Hematopoietic multipotent progenitor cell treated with erythropoietin and hydrocortisone succinate and interleukin-3 and kit ligand, for 6 days (in vitro differentiated cells): ENCODE data around the gene MAML3.
A peak's percentile ranks its signal among the peaks of the same experiment; 100 is the strongest.

Experiments
- DNase-seq: peaks from one replicate; pipeline ENCODE4 v3.0.0-alpha.2; 2015

Gene MAML3

DNA sequence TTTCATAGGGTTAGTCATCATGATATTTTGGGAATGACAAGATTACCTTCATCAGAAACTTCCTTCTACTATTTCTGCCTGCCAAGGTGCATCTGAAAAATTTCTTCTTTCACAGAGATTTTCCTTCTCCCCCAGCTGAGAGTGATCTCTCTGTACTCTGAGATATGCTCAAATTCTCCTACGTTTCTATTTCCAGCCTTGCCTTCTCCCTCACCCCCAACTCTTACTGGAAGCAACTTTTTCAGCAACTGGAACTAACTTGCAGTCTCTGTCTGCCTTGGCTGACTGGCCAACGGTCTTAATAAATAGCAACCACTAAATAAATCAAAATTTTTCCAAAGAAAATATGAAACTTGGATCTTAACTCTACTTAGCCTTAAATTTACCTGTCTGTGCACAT is 122.3 kb downstream of the MAML3 start:
- no peak for DNase-seq

DNA sequence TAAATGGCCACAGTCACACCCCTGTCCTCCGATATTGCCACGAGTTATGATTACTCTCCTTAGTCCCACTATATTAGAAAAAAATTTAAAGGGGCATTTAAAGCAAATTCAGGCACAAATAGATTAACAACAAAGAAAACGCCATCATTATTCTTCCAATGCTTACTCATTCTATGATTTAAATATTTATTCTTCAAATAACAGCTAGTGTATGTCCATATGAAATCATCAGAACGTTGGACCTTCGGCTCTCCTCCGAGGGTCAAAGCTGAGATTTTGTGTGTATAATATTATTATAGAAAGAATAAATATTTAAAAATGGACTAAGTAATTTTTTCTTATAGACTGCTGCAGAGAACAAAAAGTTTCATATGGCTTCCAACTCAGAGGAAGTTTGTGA is 122.9 kb downstream of the MAML3 start:
- DNase-seq = no peak

DNA sequence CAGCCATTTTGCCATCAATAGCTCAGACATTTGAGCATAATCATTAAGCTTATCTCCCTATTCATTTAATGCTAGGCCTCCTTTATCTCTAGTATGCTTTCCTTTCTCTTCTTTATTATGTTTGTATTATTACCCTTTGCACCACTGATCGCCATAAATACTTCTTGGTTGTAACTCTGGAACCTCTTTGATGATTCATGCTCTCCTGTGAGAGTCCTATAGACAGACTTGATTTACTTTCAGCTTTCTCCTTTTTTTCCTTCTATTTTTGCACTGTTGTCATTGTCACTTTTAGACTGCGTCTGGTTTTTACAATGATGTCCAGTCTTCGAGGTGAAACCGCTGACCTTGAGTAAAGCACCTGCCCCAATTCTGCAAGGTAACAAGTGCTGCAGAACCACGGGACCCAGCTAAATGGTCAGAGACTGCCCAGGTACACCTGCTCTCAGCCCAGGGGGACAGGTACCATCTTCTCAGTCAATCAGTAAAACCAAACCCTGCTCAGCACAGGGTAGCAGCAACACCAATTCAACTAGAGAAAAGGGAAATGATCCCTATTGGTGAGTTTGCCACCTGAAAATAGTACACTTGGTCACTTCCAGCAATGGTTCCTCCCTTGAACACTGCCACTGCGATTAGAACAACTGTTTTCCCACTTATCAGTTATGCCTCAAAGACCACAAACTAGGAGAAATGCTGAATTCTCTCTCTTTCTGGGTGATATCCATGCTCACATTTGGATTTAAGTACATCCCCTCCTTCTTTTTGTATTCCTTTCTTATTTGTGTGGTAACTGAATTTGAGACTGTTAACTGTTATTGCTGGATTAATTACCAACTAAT is 125.1 kb downstream of the MAML3 start:
- DNase-seq = peak; percentile 58

DNA sequence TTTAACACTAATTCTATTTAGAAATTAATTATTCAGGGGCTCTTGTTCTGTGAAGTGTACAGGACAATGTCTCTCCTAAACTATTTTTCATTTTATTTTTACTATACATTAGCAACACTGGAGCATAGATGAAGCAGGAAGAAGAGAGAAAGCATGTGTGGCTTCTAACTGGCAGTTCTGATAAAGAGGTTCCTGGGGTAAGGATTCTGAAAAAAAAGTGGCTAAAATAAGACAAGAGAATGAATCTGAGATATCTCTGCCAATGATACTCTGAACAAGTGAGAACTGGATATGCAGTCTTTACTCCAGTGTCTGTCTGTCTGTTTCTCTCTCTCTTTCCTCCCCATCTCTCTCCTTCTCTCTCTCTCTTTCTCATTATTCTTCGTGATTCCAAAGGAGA is 125.9 kb downstream of the MAML3 start:
- DNase-seq = peak; percentile 53

DNA sequence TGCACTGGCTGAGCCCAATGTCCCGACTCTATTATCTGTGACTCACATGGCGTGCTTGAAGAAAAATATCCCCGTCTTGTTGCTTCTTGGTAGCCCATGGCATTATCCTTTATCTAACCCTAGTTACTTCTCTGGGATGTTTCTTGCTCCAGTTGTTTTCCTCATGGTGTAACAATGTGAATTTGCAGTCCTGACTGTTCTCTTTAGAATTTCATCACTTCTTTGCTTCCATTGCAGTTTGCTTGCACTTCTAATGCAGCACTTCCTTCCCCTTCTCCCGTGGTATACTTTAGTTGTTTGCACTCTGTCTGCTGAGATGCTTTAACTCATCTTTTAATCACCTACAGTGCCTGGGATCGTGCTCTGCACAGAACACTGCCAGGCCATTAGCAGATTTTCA is 126.9 kb downstream of the MAML3 start:
- no peak for DNase-seq

DNA sequence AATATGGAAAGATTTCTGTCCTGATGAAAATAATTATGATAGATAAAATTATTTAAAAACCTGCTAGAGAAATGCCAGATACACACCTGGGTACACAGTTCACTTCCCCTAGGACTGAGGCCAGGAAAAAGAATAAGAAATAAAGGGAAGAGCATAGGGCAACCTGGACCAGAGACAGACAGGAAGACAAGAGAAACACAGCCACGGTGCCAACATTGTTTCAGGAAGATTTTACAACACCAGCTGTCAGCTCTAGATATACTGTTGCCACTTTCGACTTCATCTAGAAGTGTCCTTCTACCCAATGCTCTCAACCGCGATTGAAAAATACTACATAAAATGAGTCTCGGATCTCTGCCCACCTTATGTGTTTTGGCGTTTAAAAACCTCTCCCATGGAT is 128.5 kb downstream of the MAML3 start:
- DNase-seq = no peak

DNA sequence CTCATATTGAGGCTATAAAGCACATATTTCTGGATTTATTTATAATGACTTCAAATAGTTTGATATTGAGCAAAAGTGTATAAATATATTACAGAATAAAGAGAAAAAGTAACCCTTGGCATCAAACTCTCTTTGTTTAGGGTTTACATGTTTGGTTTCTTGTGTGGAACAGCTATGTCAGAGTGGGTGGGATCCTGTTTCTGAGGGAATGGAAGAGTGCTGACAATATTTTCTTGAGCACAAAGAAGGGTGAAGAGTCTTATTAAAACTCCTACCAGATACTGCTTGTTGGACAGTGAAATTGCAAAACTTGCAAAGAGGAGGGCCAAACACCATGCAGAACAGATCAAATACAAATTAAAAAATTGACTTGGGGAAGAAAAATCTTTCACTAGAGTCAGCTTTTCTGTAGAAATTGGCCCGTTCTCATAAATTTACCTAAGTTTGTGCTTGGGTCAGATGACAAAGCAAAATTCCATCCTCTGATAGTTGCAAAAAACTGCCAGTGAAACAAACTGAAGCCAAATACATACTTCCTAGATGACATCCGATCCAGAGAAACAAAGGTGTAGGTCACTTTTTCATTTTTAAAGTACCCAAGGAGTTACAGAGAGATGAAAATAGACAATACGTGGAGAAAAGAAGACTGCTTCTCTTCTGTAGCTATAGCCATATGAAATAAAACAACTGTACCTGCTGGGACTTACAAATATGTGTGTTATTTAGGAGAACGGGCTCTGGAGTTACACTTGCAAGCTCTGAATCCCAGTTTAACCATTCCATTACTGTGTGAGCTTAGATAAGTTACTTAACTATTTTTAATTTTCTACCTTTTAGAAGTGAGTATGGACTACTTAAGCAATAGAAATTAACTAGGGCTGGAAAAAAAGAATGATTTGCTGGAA is 133.3 kb downstream of the MAML3 start:
- DNase-seq = peak; percentile 25

DNA sequence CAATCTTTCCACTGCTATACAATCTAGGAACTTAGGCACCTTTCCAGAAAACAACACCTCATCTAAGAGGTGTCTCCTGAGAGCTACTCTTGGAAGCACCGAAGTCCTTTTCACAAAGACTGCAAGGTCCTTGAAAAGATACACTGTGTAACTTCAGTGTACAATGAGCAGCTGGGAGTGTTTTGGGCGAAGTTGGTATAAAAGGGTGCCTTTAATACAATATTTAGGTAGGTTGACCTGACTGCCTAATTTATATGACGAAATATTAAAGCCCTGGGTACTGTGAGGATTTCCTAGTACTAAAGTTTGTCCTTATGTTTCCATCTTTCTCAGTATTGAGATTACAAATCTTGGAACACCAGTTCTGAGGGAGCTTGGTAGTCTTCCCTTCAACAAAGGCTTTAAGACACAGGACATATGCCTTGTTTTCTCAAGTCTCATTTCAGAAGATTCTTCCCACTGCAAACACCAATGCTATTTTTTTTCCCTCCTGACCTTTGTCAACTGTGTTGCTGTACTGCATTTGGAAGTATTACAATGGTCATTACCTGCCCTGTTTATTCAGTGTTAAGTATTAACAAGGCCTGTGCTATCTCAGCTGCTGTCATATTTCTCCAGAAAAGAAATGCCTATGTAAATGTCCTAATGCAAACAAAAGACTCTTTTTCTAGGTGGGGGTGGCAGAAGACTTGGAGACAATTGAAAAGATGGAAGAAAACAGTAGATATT is 134.2 kb downstream of the MAML3 start:
- no peak for DNase-seq

DNA sequence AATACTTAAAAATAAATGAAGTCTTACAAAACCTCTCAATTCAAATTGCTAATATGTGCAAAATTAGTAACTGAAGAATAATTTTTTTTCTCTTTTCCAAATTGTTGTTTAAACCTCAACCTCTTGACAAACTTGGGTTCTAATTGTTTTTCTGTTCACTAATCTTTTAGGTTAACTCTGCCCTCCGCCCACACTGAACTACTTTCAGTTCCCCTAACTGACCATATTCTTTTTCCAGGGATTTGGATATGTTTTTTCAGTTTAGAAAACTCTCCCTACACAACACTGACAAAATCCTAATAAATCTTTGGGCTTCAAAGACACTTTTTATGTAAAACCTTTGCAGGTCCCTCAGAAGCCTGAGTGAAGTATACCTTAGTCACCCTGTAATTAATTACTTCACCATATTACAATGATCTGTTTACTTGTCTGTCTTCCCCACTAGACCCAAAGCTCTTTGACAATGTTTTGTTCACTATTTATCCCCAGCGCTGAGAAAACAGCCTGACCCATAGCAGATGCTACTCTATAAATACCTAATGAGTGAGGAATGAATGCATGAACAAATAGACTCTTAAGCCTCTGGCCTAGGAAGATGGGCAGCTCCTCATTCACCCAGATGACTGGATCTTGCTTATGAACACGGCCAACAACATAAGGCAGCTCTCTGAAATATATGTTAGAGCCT is 134.9 kb downstream of the MAML3 start:
- peak; percentile 15 for DNase-seq

DNA sequence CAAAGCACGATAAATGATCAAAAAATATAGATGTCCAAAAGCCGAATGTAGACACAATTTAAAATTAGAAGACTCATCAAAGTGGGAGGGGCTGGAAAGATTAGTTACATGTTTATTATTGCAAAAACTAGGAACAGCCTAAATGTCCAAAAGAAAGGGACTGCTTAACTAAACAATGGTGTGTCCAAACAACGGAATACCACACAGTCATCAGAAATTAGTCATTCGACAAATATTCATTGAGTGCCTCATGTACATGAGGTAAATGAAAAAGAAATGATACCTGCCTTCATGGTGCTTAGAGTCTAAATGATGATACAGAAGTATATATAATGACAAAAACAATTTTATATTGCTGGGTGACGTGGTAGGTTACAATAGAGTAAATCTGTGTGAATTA is 139.7 kb downstream of the MAML3 start:
- DNase-seq = no peak

DNA sequence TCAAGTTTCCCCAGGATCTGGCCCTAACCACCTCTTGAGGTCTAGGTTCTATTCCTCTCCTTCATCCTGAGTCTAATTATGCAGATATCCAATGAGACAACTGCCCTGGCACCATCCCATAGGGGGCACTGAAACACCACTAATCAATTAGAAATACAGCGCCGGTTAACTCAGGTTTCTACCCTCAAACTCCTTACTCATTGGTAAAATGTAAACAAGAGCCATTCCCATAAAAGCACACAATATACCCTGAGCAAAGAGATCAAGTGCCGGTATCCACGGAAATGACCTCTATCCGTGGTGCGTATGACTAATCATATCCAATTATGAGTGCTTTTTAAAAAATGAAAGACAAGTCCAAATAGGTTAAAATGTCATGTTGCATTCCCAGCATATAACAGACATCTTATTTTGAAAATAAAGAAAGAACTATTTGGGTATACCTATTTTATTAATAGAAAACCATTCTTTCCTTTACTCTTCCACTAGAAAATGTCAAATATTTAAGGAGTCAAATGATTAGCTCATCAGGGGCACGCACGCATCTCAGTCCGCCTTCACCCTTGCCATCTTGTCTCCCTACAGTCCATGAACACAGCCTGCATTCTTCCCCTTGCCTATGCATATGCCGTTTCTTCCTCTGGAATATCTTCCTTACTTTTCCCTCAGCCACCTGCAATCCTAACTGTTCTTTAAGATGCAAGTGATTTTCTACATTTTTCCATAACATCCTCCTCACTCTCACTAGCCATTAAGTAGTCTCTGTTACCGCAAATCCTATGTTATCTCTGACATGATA is 141.1 kb downstream of the MAML3 start:
- peak; percentile 90 for DNase-seq

DNA sequence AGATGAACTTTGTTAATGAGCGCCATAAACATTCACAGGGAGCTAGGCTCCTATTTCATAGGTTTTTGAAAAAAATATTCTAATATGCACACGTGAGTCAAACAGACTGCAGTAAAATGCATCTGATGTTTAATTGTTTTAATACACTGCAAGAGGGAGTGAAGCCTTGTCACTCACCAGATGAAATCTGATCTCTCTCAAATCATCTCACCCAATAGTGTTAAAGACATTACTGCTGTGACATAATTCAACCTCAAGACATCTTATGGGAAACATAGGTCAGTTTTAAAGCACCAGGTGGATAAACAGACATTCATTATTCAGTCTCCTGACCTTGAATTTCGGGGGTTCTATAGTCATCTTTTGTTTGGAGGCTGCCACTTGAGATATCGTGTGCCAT is 148.3 kb downstream of the MAML3 start:
- DNase-seq = no peak

DNA sequence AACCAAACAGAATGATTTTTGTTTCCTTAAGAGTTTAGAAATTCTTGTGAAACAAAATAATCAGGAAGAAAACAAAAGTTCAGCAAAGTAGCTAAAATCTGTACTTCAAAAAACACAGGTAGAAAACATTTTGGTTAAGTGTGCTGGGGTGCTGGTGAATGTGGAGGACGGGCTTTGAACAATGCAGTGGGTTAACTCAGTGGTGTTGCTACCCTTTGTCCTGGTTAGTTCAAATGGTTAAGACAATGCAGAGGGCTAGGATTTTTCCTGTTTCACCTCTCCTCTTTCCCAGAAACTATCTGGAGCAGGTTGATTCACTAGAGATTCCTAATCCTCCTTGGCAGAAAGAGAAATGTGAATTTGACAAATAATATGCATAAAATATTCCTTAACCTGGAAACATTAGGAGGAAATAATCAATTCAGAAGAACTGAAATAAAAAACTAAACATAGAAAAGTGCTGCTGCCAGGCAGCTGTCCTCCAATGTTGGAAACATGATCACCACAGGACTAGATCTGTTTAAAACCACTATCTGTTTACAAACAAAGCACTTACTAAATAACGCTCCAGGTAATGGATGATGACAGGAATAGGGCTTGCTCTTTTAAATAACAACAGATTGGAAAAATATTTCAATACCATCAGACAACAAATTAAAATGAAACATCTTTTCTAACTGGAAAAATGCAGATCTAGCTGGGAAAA is 148.9 kb downstream of the MAML3 start:
- DNase-seq = no peak

DNA sequence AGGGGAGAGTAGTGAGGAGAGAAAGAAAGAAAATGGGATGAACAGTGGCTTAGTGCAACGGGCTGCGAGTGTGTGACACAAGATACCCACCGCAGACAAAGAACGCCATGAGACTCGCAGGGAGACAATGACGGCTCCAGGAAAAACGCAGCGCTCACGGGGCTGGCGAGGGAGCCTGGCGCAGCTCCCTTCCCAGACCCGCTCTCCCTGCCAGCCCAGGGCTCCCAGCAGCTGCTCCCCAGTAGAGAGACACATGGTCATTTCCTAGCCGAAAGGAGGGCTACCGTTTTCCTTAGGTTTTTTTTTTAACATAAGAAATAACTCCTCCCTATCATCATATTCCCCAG is 149.5 kb downstream of the MAML3 start:
- no peak for DNase-seq

DNA sequence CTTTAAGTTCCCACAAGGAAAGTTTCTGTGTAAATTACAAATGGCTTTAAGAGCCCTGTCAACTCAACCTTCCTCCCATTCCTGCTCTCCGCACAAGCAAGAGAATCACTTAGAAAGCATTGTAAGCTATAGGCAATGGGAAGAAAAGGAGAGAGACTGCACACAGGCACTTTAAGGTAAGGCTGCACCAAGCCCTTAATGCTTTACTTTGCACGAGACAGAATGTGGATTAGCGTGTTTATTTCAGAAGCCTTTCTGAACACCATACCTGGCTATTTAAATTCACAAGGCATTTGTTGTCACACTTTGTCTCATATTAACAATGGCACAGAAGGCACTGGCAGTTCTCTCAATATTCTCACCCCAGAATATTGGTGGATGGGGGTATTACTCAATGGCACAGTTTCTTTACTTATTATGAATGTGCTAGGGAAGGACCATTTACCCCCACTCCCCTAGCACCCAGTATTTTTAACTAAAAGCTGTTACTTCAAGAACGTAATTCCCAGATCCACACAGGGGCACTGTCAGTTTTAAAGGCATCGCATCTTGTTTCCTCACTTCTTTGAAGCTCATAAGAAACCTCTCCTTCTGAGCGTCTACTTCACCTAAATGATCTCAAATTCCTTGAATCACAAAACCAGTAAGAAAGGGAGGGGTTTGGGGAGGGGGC is 150.0 kb downstream of the MAML3 start:
- no peak for DNase-seq

DNA sequence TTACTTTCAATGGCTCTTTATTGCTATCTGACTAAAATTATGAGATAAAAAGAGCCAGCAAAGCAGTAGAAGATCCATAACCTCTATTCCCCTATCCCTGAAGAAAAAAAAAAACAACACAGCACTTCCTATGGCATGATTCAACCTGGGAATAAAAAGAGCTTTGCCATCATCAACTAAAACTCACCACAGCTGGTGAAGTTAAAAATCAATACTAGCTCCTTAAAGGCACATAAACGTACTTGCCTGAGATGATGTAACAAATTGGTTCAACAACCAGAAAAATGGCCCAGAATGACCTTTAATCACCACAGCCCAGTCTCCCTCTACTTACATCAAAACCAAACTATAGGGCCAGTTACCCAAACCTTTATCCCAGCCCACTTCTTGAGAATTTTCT is 153.8 kb downstream of the MAML3 start:
- DNase-seq = no peak

DNA sequence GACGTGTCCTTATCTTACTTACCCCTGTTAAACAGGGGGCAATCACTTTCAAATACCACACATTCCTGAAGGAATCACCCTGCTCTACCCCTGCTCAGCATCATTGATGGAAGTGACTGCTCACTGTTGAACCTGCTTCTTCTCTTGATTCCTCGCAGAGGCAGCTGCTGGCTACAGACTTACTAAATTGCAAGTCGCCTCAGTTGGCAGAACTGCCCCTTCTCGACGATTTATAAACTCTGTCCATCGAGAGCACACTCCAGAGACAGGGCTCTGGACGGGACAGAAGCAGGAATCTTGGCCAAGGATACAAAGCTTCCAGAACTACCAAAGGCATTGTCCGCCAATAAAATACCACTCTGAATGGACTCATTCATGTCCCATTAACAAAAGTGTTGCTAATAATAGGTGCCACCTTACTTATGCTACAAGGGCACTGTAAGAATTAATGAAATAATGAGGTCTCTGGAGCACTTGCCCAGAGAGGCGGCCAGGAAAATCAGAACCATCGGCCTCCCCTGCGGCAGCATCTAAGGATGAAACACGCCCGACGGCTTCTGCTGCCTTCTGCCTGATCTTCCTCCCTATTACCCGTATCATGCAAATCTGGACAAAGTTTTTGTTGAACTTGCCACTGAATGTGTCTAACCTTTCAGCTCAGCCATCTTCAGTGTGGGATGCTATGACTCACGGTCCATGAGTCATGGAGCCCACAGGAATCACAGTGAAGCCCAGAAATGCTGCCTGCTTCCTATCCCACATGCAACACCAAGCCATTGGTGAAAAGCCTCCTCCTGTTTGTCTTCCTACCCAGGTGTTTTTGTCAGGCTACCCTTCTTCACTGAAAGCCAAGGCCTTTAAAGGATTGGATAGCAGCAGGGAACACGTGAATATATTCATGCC is 164.9 kb downstream of the MAML3 start:
- DNase-seq = no peak

DNA sequence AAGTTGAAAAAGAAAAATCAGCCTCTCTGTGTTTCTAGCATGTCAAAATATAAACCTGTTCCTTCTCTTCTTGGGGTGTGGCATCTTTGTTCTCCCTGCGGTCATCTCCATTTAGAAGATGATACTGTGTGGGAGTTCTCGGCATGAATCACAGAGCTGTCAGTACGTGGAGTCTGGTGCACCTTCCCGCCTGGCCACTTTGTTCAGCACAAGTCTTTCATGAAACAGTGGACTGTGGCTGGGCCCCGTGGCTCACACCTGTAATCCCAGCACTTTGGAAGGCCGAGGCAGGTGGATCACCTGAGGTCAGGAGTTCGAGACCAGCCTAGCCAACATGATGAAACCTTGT is 166.5 kb downstream of the MAML3 start:
- no peak for DNase-seq

DNA sequence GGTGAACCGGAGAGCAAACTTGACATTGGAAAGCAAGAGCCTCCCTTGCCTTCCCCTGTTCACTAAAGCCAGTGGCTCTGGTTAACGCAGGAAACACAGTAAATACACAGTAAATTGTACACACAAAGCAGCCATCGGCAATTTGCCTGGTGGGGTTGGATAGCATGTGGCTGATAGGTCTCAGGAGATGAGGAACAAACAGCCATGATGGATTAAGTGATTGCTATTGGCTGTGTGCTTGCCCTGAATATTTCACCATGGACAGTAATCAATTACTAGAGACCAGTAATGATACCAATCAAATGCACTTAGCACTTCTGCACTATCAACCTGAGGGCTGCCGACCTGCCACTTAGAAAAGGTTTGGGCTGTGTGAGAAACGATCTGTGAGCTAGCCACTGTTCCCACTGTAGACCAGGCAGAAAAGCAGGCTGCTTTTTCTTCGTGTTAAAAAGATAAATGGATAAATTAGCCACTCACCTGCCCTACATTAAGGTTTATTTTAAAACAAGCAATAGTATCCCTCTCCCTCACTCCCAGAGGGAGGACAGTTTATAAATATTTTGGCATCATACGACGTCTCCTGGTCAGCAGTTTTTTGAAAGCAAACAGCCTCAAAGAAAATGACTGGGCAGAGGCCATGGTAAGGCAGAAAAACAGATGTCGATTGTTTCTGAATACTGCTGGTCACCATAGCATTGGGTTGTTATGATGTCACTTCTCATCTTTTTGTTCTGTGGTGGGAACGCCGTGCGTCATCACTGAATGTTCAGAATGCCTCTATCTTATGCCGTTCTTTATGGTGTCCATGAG is 167.1 kb downstream of the MAML3 start:
- no peak for DNase-seq
